Jurkat, Clone E6-1 (cell line): ENCODE measurements around the gene UROS. TPM values are rescaled to one million over a fixed set of nuclear protein-coding genes. Genes with fewer than 3 reads are reported as not detected.

Experiments
- DNase-seq: peaks from one replicate; pipeline ENCODE4 v3.0.0-alpha.2; 2011; ENCODE audit warnings: low read depth, low spot score
- H3K4me3 ChIP-seq: 2 replicates; pipeline ENCODE4 v1.5.1; 2011; ENCODE audit warnings: mild to moderate bottlenecking, low read length, control low read depth, moderate library complexity
- polyA plus RNA-seq: library from polyadenylated mRNA; unstranded; fragments of >200 nt; gene quantifications from one replicate; pipeline ENCODE4 v1.2.1, GENCODE V29; 2012; ENCODE audit warnings: missing spikeins; ENCODE audit not compliant: insufficient read length, insufficient read depth

Gene UROS
- 76.7 TPM for polyA plus RNA-seq

GRCh38 chr10:125822878-125823662 is at the start of gene UROS, which contains the start of gene BCCIP:
Gene UROS (minus strand): TSS chr10:125823258. CDS start chr10:125816499, 6,759 bp downstream.
Gene BCCIP (plus strand): TSS chr10:125823546. CDS start chr10:125823558, 12 bp downstream.
- peak within 1 kb of the TSS; percentile 99 for H3K4me3 ChIP-seq
- DNase-seq, result peak; percentile 87

GRCh38 chr10:125871338-125871737 is 48.3 kb upstream of the UROS start:
- no peak for DNase-seq
- H3K4me3 ChIP-seq, result no peak overlapping the region

- no peak overlapping the region for H3K4me3 ChIP-seq
- DNase-seq, result peak; percentile 28
Measured at GRCh38 chr10:125868372-125868975, 45.4 kb upstream of the UROS start.

GRCh38 chr10:125866421-125867029 is 43.5 kb upstream of the UROS start:
- H3K4me3 ChIP-seq, result no peak overlapping the region
- DNase-seq, result no peak

- no peak for DNase-seq
- no peak overlapping the region for H3K4me3 ChIP-seq
Measured at GRCh38 chr10:125865120-125865519, 42.1 kb upstream of the UROS start.

GRCh38 chr10:125859128-125859817 is 36.2 kb upstream of the UROS start:
- H3K4me3 ChIP-seq, result no peak overlapping the region
- no peak for DNase-seq

GRCh38 chr10:125857185-125857760 is 34.2 kb upstream of the UROS start:
- H3K4me3 ChIP-seq, result no peak overlapping the region
- no peak for DNase-seq

GRCh38 chr10:125852487-125852886 is 29.4 kb upstream of the UROS start:
- no peak overlapping the region for H3K4me3 ChIP-seq
- no peak for DNase-seq

- DNase-seq, result no peak
- no peak overlapping the region for H3K4me3 ChIP-seq
Measured at GRCh38 chr10:125850766-125851731, 28.0 kb upstream of the UROS start.

GRCh38 chr10:125849448-125849847 is 26.4 kb upstream of the UROS start:
- no peak overlapping the region for H3K4me3 ChIP-seq
- DNase-seq, result no peak

- no peak for DNase-seq
- H3K4me3 ChIP-seq, result no peak overlapping the region
Measured at GRCh38 chr10:125848857-125849256, 25.8 kb upstream of the UROS start.

- DNase-seq, result no peak
- no peak overlapping the region for H3K4me3 ChIP-seq
Measured at GRCh38 chr10:125848371-125848770, 25.3 kb upstream of the UROS start.

- no peak for DNase-seq
Measured at GRCh38 chr10:125846894-125847293, 23.8 kb upstream of the UROS start.

GRCh38 chr10:125845617-125846016 is 22.6 kb upstream of the UROS start:
- H3K4me3 ChIP-seq, result no peak overlapping the region
- DNase-seq, result no peak

More at GRCh38 chr10:125846894-125847293, 23.8 kb upstream of the UROS start:
- H3K4me3 ChIP-seq, result no peak overlapping the region

- H3K4me3 ChIP-seq, result no peak overlapping the region
- no peak for DNase-seq
Measured at GRCh38 chr10:125844751-125845221, 21.7 kb upstream of the UROS start.

GRCh38 chr10:125843603-125844329 is 20.7 kb upstream of the UROS start:
- H3K4me3 ChIP-seq, result no peak overlapping the region
- no peak for DNase-seq

GRCh38 chr10:125840955-125841354 is 17.9 kb upstream of the UROS start:
- DNase-seq, result no peak
- no peak overlapping the region for H3K4me3 ChIP-seq
